SW480 (cell line): ENCODE measurements around the gene ZNF454.

Source experiments
- DNase-seq: peaks from one replicate; pipeline ENCODE4 v3.0.0-alpha.2; 2016; ENCODE audit warnings: low spot score

Gene ZNF454

DNA sequence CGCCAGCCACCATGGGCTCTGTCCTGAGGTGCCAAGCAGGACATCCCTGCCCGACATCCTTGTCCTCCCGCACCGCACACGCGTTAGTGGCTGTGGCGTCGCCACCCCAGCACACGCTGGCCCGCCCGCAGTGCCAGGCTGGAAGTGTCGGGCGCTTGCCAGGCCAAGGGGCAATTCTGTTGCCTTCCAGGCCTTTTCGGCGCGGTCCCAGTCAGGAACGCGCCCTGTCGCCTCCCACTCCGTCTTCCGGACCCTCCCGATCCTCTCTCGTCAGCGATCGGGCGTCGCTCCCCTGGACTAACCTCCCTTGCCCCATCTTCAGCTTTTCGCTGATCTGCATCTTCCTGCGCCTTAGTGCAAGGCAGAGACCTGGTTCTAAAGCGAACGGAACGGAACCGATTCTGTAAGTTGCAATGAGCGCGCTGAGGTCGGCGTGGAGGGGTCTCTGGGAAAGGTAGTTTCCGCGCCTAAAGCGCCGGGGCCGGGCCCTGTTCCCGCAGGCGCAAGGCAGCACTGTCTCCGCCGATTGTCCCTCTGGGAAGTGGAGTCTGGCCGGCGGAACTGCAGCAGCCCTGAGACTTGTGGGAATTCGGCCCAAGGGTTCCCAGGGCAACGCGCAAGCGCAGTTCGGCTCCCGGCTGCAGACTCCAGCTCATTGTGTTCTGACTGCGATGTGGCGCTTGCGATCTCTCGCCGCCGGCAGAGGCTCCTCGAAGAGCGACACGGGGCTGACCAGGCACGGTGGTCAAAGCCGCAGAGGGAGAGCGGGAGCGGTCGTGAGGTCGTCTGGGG is at the start of gene ZNF454:
TSS of gene ZNF454 (plus strand) at position 630 of the 792 bp plus-strand sequence. CDS start 1,594 bp downstream, outside the sequence.
- DNase-seq = no peak

DNA sequence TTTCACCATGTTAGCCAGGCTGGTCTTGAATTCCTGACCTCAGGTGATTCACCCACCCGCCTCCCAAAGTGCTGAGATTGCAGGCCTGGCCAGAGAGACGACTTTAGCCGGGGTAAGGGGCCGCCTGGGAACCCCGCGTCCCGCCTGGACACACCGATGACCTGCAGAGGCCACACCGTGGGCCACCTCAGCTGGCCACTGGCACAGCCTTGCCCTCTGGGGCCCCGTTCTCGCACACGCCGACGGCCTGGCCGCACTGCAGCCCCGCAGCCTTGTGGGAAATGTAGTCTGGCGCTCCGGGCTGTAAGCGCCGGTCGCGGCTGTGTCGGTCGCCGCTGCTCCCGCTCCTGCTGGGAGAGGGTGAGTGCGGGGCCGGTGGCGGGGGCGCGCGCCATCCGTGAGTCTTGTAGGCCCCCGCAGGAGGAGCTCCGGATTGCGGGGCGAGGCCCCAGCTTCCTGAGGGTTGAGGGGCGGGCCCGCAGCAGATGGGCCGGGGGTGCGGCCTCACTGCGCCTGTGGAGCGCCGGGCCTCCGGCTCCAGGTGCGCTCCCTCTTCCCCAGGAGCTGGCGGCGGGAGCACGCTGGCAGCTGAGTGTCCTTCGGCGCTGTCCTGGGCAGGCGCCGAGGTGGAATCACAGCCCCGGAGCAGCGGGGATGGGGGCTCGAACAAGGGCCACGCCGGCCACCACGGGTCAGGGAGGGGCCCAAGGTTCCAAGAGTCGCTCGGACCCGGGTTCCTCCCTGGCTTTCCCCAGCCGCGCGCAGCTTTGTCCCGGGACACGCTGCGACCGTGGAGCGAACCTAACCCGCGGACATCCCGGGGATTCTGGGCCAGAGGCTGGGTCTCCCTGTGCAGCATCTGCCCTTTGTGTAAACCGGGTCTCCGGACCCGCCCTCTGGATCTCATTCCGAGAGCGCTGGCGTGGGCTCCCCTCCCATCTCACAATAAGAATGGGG is 45.1 kb upstream of the ZNF454 start, which contains the start of gene ZFP2:
TSS of gene ZFP2 (plus strand) at position 299 of the 957 bp plus-strand sequence. CDS start 35,401 bp downstream, outside the sequence.
- DNase-seq = peak; percentile 67

GRCh38 chr5:178899289-178899688 is 41.7 kb upstream of the ZNF454 start:
- no peak for DNase-seq

DNA sequence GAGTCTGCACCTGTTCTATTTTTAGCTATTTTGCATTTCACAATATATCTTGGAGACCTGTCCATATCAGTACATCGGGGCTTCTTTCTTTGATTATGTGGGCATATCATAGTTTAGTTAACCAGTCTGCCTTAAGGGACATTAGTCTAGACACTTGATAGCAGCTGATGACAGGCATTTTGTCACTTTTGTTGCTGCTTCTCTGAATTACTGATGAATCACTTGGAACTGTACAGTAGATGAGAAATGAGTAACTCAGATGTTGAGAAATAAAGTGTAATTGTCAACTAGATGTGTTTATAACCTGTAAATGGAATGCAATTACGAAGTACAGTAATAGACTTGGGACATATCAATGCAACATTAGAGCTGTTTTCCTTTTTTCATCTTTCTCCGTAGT is 38.1 kb upstream of the ZNF454 start:
- DNase-seq = no peak

DNA sequence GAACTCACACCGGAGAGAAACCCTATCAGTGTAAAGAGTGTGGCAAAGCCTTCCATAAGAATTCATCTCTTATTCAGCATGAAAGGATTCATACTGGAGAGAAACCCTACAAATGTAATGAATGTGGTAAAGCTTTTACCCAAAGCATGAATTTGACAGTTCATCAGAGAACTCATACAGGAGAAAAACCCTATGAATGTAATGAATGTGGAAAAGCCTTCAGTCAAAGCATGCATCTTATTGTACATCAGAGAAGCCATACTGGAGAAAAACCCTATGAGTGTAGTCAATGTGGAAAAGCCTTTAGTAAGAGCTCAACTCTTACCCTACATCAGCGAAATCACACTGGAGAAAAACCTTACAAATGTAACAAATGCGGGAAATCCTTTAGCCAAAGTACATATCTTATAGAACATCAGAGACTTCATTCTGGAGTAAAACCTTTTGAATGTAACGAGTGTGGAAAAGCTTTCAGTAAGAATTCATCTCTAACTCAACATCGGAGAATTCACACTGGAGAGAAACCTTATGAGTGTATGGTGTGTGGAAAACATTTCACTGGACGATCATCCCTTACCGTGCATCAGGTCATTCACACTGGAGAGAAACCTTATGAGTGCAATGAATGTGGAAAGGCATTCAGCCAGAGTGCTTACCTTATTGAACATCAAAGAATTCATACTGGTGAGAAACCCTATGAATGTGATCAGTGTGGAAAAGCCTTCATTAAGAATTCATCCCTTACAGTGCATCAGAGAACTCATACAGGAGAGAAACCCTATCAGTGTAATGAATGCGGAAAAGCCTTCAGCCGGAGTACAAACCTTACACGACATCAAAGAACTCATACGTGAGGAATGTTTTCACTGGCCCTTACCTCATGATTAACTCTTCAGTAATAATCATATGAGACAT is 8.9 kb upstream of the ZNF454 start:
- DNase-seq = no peak

GRCh38 chr5:178941361-178941760 is 363 bp downstream of the ZNF454 start:
- DNase-seq = no peak

DNA sequence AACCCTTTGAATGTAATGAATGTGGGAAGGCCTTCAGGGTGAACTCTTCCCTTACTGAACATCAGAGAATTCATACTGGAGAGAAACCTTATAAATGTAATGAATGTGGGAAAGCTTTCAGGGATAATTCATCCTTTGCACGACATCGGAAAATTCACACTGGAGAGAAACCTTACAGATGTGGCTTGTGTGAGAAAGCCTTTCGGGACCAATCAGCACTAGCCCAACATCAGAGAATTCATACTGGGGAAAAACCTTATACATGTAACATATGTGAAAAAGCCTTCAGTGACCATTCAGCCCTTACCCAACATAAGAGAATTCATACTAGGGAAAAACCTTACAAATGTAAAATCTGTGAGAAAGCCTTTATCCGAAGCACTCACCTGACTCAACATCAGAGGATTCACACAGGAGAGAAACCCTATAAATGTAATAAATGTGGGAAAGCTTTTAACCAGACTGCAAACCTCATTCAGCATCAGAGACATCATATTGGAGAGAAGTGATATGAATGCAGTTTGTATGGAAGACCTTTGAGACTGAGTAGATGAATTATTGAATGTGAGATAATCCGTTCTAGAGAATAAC is 24.6 kb downstream of the ZNF454 start:
- DNase-seq = no peak

- DNase-seq = no peak
Observed at GRCh38 chr5:178981381-178981780, 40.4 kb downstream of the ZNF454 start.

- no peak for DNase-seq
Observed at GRCh38 chr5:178982941-178983340, 41.9 kb downstream of the ZNF454 start.

GRCh38 chr5:178983728-178984127 is 42.7 kb downstream of the ZNF454 start:
- no peak for DNase-seq

DNA sequence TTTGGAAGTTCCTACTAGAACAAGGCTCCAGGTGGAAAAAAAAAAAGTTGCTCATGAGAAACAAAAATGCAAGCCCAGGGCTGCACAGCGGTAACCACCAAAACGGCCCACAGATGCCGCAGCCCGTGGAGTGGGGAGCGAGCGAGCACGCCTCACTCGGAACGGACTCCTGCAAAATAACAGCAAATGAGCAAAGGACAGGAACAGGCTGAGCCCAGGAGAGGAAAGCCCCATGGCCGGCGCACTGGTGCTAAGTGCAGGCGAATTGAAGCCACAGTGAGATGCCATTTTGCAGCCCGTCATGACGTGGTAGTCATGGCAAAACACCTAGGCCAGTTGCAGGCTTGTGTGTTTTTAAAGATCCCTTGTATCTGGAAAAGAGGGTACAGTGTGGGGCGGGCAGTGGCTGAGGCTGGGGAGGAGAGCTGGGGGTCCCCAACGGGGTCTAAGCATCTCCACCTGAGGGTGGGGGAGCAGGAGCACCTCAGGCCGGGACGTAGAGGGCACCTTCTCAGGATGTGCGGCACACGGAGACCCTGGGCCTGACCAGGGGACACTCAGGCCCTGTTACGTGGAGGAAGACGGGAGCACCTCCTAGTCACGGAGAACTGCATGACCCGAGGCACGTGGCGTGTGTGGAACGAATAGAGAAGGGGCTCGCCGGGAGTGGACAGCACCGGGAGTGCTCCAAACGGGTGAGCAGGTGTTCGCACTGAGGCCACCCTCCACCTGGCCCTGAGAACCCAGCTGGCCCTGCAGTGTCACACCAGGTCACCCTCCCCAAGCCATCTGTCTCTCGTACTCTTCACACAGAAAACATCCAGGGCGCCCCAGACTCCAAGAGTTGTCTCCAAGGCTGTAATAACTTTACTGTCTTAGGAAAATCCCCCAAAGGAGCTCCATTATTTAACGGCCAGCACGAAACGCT is 43.4 kb downstream of the ZNF454 start:
- no peak for DNase-seq

DNA sequence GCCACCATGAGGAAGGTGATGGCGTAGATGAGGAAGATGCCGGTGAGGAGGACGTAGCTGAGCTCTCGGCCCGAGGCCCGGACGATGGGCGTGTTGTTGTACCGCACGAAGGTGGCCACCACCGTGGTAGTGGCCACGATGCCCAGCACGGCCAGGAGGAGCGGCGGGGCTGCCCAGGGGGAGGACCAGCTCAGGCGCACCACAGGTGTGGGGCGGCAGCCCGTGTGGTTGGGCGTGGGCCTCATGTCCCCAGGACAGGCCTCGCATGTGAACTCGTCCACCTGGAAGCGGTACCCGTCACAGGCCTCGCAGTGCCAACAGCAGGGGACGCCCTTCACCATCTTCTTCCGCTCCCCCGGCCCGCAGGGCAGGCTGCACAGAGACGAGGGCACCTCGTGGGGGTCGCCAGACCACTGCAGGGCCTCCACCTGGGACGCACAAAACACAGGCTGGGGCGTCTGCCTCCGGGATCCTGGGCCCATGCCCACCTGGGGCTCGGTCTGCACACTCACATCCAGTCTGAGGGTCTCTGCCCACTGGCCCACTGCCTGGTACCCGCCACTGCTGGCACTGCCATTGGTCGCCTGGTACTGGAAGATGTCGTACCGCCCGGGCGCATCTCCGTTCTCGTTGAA is 45.4 kb downstream of the ZNF454 start:
- no peak for DNase-seq

DNA sequence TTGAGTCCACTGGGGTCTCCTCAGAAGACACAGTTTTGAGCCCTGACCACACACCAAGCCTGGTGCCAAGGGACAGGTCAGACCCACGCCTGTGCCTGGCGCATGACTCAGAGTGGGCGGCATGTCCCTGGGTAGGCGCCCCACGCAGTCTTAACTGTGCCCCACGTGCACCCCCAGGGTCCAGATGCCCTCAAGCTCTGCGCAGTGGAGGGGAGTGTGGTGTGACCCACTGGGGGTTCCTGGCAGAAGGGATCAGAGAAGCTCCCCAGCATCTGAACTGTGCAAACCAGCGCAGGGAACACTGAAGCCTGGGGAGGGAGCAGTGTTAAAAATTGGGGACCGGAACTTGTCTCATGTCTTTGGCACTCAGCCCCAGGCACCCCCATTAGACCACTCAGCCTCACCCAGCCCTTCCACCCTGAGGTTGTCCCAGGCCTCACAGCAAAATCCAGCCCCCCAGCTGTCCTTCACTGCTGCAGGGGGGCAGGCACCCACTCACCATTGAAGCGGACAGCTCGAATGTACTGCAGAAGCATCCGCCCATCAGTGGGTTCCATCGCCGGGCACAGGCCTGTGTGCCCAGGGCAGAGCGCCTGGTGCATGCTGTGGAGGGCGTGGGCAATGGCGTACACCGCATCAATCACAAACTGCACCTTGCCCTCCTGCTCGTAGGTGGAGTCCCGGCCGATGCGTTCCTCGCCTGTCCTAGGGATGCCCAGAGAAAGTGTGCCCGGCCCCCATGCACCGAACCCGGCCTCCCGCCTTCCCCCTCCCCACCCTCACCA is 47.6 kb downstream of the ZNF454 start:
- DNase-seq = no peak

DNA sequence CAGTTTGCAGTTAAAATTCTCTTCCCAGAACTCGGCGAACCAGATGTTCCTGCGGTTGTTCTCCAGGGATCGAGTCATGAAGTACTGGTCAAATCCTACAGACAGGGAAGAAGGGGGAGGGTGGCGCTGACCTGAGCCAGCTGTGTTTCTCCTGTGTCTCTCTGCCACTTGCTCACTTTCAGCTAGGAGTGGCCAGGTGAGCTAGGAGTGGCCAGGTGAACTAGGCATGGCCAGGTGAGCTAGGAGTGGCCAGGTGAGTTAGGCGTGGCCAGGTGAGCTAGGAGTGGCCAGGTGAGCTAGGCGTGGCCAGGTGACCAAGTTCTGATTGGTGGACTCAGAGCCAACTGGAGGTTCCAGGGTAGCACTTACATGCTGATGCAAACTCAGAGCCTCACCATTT is 48.3 kb downstream of the ZNF454 start:
- no peak for DNase-seq

DNA sequence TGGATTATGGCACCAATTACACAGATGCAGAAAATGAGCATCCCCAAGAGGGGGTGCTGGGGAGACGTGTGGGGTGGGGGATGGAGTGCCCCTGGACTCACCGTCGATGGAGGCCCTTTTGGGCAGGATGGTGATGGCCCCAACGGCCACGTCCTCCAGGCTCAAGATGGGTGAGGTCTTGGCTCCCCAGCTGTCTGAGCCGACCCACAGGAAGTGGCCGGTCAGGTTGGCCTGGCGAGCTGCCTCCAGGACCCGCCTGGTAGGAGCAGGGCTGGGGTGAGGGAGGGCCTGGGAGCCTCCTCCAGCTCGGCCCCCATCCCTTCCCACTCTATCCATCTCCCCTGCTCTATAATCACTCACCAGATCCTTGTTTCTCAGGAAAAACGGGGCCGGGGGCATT is 49.5 kb downstream of the ZNF454 start:
- DNase-seq = no peak

DNA sequence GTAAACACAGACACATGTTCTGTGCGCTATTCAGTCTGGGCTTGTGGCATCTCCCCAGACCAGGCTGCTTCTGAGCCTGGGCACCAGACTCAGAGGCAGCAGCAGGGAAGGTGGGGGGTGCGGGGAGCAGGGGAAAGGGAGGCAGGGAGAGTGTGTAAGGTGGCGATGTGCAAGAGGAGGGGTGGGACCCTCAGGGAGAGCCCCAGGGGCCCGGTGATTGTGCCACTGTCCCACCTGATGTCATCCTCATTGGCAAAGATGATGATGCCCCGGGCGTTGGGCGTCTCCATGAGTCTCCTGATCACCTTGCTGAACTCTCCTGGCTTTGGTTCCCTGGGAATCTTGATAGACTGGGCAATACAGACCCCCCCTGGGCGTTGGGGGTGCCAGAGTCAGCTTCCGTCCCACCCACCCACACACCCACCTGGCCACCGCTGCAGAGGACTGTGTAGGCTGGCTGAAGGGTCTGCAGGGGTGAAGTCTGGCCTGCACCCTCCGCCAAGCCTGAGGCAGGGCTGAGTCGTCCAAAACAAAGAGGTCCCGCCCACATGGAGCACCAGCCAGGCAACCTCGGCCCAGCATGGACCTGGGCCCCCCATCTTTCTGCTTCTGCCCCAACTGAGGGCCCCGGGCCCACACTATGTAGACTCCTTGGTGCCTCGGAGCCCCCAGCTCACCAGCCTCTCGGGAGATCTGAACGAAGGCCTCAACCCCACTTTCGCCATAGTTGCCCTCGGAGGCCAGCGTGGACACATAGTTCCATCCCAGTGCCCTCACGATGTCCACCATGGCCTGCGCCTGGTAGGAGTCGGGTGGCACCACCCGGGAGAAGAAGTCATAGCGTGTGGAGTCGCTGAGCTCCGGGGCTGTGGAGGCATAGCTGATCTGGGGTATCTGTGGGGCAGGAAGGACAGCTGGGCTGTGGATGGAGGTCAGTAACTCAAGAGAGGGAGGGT is 50.5 kb downstream of the ZNF454 start:
- no peak for DNase-seq

DNA sequence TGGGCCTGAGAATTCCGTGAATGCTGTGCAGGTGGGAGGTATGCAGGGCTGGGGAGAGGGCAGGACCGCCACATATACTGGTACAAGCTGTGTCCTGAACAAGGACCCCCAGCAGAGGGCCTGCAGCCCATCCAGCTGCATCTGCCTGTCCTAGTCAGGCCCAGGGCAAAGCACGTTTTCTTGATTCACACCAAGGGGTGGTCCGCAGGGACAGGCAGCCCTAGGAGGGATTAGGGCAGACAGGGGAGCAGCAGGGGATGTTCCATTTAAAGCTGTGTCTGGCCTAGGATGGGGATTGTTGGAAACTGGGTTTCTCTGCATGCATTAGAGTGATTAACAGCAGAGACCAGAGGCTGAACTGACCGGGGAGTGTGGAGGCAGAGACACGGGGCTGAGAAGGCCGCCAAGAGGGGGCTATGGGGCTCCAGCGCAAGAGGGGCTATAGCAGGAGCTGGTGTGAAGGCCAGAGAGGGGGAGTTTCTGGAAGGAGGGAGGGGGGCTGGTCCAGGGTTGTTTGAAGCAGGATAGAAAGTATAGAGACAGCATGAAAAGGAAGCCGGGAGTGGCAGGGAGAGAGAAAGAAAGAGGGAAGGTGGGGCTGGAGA is 51.4 kb downstream of the ZNF454 start:
- DNase-seq = no peak
